Bronchial epithelial cell (primary cell): Measurements from ENCODE around the gene CEP128. TPM values are rescaled to one million over a fixed set of nuclear protein-coding genes. Genes with fewer than 3 reads are reported as not detected.

ENCODE experiments used
- DNase-seq: peaks from one replicate; pipeline ENCODE4 v3.0.0-alpha.2; 2010; ENCODE audit warnings: low read depth
- FAIRE-seq: peaks from 2 replicates; lab custom pipeline; 2011; peaks lifted over from hg19 to GRCh38; lab: Jason Lieb, UNC
- H3K27me3 ChIP-seq: 2 replicates; pipeline ENCODE4 v1.5.1; 2011; ENCODE audit warnings: low read length; ENCODE audit not compliant: control insufficient read depth, insufficient read depth
- H3K36me3 ChIP-seq: 2 replicates; pipeline ENCODE4 v1.5.1; 2011; ENCODE audit warnings: low read length; ENCODE audit not compliant: control insufficient read depth, insufficient read depth
- H3K4me3 ChIP-seq: 2 replicates; pipeline ENCODE4 v1.5.1; 2011; ENCODE audit warnings: mild to moderate bottlenecking, low read depth, low read length, control low read depth
- total RNA-seq: library from RNA; depleted of rRNA; stranded (reverse); fragments of >200 nt; gene quantifications from 2 replicates; pipeline ENCODE4 v1.2.1, GENCODE V29; 2014
- TF ChIP-seq, protein P1 (sequence below): IDR thresholded peaks from 2 replicates; pipeline ENCODE4 v1.5.1; 2011; ENCODE audit warnings: mild to moderate bottlenecking, moderate library complexity, low read length, control low read depth, inconsistent platforms; ENCODE audit not compliant: insufficient read depth, severe bottlenecking

The CEP128 gene
- total RNA-seq, 1 donor from 2014 or later: 6.6 TPM

DNA sequence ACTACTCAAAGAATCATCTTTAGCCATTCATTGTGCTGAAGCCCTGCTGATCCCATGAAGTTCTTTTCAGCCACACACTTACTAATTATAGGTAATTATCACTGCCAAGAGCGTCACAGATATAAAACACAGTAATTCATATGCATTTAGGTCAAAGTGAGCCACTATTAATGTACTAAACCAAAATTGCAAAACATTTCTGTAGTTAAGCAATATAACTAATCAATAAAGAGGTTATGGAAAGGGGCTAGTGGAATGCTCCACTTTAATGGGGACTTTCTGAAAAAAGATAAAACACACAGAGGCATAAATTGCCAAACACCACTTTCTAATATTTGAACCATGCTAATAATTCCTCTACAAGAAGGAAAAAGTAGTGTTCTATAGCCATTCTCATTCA lies 6.8 kb upstream of the CEP128 start:
- Histone ChIP-seq H3K36me3 (no peaks in the 10 kb centered on the region), H3K4me3 (no peak overlapping the region), H3K27me3 (no peaks in the 10 kb centered on the region)
- FAIRE-seq: no peak
- no peak for DNase-seq
- TF ChIP-seq, protein P1, sequence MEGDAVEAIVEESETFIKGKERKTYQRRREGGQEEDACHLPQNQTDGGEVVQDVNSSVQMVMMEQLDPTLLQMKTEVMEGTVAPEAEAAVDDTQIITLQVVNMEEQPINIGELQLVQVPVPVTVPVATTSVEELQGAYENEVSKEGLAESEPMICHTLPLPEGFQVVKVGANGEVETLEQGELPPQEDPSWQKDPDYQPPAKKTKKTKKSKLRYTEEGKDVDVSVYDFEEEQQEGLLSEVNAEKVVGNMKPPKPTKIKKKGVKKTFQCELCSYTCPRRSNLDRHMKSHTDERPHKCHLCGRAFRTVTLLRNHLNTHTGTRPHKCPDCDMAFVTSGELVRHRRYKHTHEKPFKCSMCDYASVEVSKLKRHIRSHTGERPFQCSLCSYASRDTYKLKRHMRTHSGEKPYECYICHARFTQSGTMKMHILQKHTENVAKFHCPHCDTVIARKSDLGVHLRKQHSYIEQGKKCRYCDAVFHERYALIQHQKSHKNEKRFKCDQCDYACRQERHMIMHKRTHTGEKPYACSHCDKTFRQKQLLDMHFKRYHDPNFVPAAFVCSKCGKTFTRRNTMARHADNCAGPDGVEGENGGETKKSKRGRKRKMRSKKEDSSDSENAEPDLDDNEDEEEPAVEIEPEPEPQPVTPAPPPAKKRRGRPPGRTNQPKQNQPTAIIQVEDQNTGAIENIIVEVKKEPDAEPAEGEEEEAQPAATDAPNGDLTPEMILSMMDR: no peak

DNA sequence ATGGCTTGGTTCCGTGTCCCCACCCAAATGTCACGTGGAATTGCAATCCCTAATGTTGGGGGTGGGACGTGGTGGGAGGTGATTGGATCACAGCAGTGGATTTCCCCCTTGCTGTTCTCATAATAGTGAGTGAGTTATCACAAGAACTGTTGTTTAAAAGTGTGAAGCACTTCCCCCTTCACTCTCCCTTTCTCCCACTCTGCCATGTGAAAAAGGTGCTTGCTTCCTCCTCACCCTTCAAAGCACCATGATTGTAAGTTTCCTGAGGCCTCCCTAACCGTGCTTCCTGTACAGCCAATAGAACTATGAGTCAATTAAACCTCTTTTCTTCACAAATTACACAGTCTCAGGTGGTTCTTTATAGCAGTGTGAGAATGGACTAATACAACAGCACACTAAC lies 5.3 kb upstream of the CEP128 start:
- no peak for FAIRE-seq
- DNase-seq: no peak
- H3K4me3 ChIP-seq: no peak overlapping the region
- no peaks in the 10 kb centered on the region for H3K27me3 ChIP-seq
- TF ChIP-seq, protein P1: no peak
- H3K36me3 ChIP-seq: no peaks in the 10 kb centered on the region

DNA sequence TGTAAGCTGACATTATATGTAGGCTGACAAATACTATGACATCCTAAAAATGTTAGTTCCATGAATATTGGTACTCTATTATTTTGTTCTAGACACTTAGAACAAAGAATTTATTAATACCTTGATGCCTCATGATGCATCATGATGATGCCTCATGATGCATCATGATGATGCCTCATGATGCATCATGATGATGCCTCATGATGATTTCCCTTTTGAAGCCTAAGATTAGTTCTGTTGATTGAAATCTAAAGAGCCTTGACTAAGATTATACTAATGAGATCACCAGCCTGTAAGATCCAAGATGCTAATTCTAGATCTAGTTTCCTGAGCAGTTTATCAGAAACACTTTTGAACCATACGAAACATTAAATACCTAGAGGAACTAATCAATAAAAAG lies 4.6 kb upstream of the CEP128 start:
- Histone ChIP-seq H3K36me3 (no peaks in the 10 kb centered on the region), H3K4me3 (no peak overlapping the region), H3K27me3 (no peaks in the 10 kb centered on the region)
- DNase-seq (peak; percentile 91), FAIRE-seq (no peak)
- TF ChIP-seq, protein P1: no peak

DNA sequence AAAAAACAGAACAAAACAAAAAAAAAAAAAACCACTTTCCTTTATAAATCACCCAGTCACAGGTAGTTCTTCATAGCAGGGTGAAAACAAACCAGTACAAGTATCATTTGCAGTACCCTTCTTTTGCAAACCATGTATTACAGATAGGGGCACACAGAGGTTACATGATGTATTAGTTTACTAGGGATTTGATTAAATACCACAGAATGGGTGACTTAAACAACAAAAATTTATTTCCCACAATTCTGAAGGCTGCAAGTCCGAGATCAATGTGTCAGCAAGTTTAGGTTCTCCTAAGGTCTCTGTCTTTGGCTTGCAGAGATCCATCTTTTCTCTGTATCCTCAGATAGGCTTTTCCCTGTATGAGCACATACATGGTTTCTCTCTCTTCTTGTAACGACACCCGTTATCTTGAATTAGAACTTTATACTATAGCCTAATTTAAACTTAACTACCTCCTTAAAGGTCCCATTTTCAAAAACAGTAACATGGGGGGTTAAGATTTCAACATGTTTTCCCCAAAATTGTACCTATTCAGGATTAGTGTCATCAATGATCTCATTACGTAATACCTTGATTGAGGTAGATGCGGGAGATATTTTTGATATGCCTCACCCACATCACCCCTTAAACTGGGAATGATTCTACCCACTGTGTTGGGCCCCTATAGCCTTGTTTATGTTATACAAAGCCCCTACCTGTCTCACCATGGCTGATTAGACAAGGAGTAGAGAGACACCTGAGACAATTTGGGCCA lies 3.5 kb upstream of the CEP128 start:
- Histone ChIP-seq H3K36me3 (no peaks in the 10 kb centered on the region), H3K27me3 (no peaks in the 10 kb centered on the region), H3K4me3 (no peak overlapping the region)
- no peak for FAIRE-seq
- no peak for DNase-seq
- TF ChIP-seq, protein P1: no peak

DNA sequence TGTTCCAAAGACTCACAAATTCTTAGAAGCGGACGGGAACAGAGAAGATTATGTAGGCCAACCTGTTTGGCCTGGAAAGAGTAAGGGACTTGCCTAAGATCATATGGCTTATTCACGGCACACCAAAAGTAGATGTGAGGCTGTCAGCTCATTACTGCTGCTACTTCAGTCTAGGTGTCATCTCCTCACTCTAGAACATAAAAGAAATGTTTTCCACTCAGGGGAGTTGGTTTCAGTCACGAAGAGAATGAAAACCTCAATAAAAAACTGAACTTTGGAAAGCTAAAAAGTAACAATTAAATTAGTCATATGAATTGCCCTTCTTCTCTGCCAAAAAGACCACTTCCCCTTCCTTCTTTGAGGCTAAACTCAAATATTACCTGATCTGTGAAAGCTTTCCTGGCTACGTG lies 658 bp upstream of the CEP128 start:
- Histone ChIP-seq H3K27me3 (no peaks in the 10 kb centered on the region), H3K4me3 (peak overlapping the region; percentile 76), H3K36me3 (no peaks in the 10 kb centered on the region)
- DNase-seq: peak; percentile 42
- TF ChIP-seq, protein P1: no peak
- no peak for FAIRE-seq

DNA sequence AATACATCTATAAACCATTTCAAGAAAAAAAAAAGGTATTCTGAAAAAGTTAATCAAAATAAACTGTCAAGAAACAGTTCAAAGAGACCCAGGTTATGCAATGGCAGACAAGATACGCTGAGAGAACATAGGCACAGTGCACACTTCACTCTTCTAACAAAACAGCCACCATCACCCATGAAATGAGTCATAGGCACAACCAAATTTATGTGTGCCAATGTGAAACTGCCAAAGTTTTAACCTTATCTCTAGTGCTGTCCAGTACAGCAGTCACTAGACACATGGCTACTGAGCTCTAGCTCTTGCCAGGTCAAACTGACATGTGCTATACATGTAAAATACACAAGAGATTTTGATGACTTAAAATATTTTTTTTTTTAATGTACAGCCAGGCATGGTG lies 1.4 kb downstream of the CEP128 start:
- TF ChIP-seq, protein P1: no peak
- no peak overlapping the region for H3K4me3 ChIP-seq
- no peaks in the 10 kb centered on the region for H3K36me3 ChIP-seq
- DNase-seq (no peak), FAIRE-seq (no peak)
- no peaks in the 10 kb centered on the region for H3K27me3 ChIP-seq
